ENCODE results near the gene NR5A2. TPM values are rescaled to one million over a fixed set of nuclear protein-coding genes. Genes with fewer than 3 reads are reported as not detected.

Gene NR5A2
- polyA plus RNA-seq, 3 donors = 0.03 to 0.31 TPM; not detected in 1

DNA sequence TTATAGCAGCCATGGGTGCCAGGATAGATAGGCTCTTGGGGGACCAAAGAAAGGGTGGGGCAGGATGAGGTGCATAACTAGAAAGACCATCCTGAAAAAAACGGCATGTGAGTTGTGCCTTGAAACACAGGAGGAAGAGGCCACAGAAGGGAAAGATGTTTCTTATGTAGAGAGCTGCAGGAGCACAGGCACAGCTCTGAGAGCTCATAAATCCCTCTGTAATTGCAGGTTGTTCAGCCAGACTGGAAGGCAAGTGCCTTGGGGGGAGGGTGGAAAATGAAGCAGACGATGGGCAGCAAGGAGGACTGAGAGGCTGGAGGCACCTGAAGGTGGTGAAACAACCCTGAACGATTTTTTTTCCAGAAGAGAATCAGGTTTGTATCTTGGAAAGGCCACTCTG is 170.7 kb downstream of the NR5A2 start:
- no peaks in the 10 kb centered on the region for H3K36me3 ChIP-seq (replicated peaks in 1 of 2; ENCODE audit: control insufficient read depth in 1 of 2, insufficient read depth in 2 of 2, low read length in 2 of 2)
- no peaks in the 10 kb centered on the region for H3K9me3 ChIP-seq (replicated peaks in 1 of 2; ENCODE audit: control insufficient read depth in 1 of 2, insufficient read depth in 1 of 2, low read length in 2 of 2)
- Mint-ChIP-seq H3K4me3 (no peak overlapping the region), H3K9me3 (peaks cover 0 to 10% (median 2%) of the 10 kb centered on the region in 7 donors), H3K4me1 (no peaks in the 10 kb centered on the region), H3K27me3 (ENCODE audit: low read depth in 3 of 3) (peaks cover 0 to 5% (median 2%) of the 10 kb centered on the region in 3 donors), H3K36me3 (no peaks in the 10 kb centered on the region), H3K27ac (no peak overlapping the region)
- H3K4me3 ChIP-seq (replicated peaks in 1 of 3; ENCODE audit: low read depth in 2 of 3, low read length in 3 of 3) = no peak overlapping the region
- H3K4me1 ChIP-seq (ENCODE audit: control insufficient read depth in 1 of 2, insufficient read depth in 2 of 2, low read length in 2 of 2) = no peaks in the 10 kb centered on the region
- no peak overlapping the region for H3K27ac ChIP-seq (ENCODE audit: low read depth in 1 of 2, low read length in 2 of 2)
- intact Hi-C loops (cut with micrococcal nuclease) = no loop called here
- WGBS (ENCODE audit: insufficient coverage) = 13% methylated on average over 1 of the region's 3 CpGs
- no peaks in the 10 kb centered on the region for H3K79me2 ChIP-seq (ENCODE audit: insufficient read depth, low read length)
- no peak overlapping the region for H3K9ac ChIP-seq (ENCODE audit: insufficient read depth, low read length, poor library complexity, severe bottlenecking)
- H3K27me3 ChIP-seq (ENCODE audit: control insufficient read depth in 2 of 2, insufficient read depth in 2 of 2, low read length in 2 of 2) = no peaks in the 10 kb centered on the region
- H2AFZ ChIP-seq (ENCODE audit: insufficient read depth, low read depth, low read length, poor library complexity, severe bottlenecking) = no peak overlapping the region
- no peak for DNase-seq
- no peaks in the 10 kb centered on the region for H4K20me1 ChIP-seq (ENCODE audit: insufficient read depth, low read length)
- TF ChIP-seq, protein P1, sequence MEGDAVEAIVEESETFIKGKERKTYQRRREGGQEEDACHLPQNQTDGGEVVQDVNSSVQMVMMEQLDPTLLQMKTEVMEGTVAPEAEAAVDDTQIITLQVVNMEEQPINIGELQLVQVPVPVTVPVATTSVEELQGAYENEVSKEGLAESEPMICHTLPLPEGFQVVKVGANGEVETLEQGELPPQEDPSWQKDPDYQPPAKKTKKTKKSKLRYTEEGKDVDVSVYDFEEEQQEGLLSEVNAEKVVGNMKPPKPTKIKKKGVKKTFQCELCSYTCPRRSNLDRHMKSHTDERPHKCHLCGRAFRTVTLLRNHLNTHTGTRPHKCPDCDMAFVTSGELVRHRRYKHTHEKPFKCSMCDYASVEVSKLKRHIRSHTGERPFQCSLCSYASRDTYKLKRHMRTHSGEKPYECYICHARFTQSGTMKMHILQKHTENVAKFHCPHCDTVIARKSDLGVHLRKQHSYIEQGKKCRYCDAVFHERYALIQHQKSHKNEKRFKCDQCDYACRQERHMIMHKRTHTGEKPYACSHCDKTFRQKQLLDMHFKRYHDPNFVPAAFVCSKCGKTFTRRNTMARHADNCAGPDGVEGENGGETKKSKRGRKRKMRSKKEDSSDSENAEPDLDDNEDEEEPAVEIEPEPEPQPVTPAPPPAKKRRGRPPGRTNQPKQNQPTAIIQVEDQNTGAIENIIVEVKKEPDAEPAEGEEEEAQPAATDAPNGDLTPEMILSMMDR (IDR thresholded peaks at IDR 0.05) = no peak
- no peak overlapping the region for H3K4me2 ChIP-seq (replicated peaks; ENCODE audit: extremely low read depth, low read length, poor library complexity, severe bottlenecking)

DNA sequence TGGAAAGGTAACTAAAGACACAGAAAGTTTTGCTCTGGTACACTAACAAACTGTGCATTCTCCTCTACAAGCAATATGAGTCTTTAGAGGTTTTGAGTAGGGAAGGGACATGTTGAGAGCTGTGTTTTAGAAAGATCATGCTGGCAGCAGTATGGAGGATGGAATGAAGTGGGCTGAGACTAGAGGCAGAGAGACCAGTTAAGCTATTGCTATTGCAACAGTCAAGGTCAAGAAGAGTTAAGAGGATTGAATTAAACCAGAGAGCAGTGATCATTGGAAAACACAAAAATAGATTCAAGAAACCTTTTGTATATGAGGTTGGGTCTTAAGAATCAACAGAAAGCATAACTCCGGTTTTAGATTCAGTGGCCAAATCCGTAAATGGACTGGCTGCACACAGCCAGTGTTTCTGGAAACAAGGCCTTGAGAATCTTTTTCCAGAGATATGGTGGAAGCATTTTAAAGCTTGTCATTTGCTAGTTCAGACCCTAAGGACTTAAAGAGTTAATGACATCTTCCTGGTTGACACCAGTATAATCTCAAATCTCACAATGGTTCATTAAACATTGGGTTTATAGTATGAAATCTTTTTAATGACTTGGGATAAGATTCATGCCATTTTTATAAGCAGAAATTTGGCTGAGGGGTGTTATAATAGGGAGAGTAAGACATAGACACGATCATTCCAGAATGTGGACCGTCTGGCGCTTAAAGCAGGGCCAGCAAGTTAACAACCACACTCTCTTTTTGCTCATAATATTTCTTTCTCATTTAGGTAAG is 177.9 kb downstream of the NR5A2 start:
- no peak overlapping the region for H3K4me3 Mint-ChIP-seq
- no CpG with 5 or more reads among the region's 5 CpGs for WGBS (ENCODE audit: insufficient coverage)
- peaks cover 0 to 2% of the 10 kb centered on the region in 2 donors for H3K36me3 Mint-ChIP-seq
- H3K9ac ChIP-seq (ENCODE audit: insufficient read depth, low read length, poor library complexity, severe bottlenecking) = no peak overlapping the region
- H3K4me2 ChIP-seq (replicated peaks; ENCODE audit: extremely low read depth, low read length, poor library complexity, severe bottlenecking) = no peak overlapping the region
- no peak overlapping the region for H3K27ac ChIP-seq (ENCODE audit: low read depth in 1 of 2, low read length in 2 of 2)
- TF ChIP-seq, protein P1 (IDR thresholded peaks at IDR 0.05) = no peak
- no peak overlapping the region for H3K4me3 ChIP-seq (replicated peaks in 1 of 3; ENCODE audit: low read depth in 2 of 3, low read length in 3 of 3)
- H4K20me1 ChIP-seq (ENCODE audit: insufficient read depth, low read length) = no peaks in the 10 kb centered on the region
- H3K9me3 Mint-ChIP-seq = peaks cover 0 to 10% (median 2%) of the 10 kb centered on the region in 7 donors
- no peaks in the 10 kb centered on the region for H3K9me3 ChIP-seq (replicated peaks in 1 of 2; ENCODE audit: control insufficient read depth in 1 of 2, insufficient read depth in 1 of 2, low read length in 2 of 2)
- no peak overlapping the region for H3K27ac Mint-ChIP-seq
- H3K36me3 ChIP-seq (replicated peaks in 1 of 2; ENCODE audit: control insufficient read depth in 1 of 2, insufficient read depth in 2 of 2, low read length in 2 of 2) = no peaks in the 10 kb centered on the region
- peaks cover 6 to 17% of the 10 kb centered on the region in 2 donors for H3K4me1 ChIP-seq (ENCODE audit: control insufficient read depth in 1 of 2, insufficient read depth in 2 of 2, low read length in 2 of 2)
- no peaks in the 10 kb centered on the region for H3K79me2 ChIP-seq (ENCODE audit: insufficient read depth, low read length)
- no peaks in the 10 kb centered on the region for H3K27me3 ChIP-seq (ENCODE audit: control insufficient read depth in 2 of 2, insufficient read depth in 2 of 2, low read length in 2 of 2)
- H3K27me3 Mint-ChIP-seq (ENCODE audit: low read depth in 3 of 3) = peaks cover 0 to 4% (median 1%) of the 10 kb centered on the region in 3 donors
- no peak for DNase-seq
- no peak overlapping the region for H2AFZ ChIP-seq (ENCODE audit: insufficient read depth, low read depth, low read length, poor library complexity, severe bottlenecking)
- H3K4me1 Mint-ChIP-seq = peaks cover 28% of the 10 kb centered on the region
- intact Hi-C loops (cut with micrococcal nuclease) = no loop called here
